Glutamatergic neuron (in vitro differentiated cells): ENCODE results near the gene CERS6. TPM values are rescaled to one million over a fixed set of nuclear protein-coding genes. Genes with fewer than 3 reads are reported as not detected.
A peak's percentile ranks its signal among the peaks of the same experiment; 100 is the strongest.

Experiments
- DNase-seq: peaks from one replicate; pipeline ENCODE4 v3.0.0; 2022
- H3K27ac Mint-ChIP-seq: one replicate; pipeline ENCODE4 v1.8.0; 2020; ENCODE audit warnings: mild to moderate bottlenecking, mixed read lengths, inconsistent platforms; ENCODE audit not compliant: unreplicated experiment
- H3K27me3 Mint-ChIP-seq: one replicate; pipeline ENCODE4 v1.8.0; 2020; ENCODE audit warnings: mild to moderate bottlenecking, moderate library complexity, mixed read lengths, inconsistent platforms; ENCODE audit not compliant: unreplicated experiment
- H3K36me3 Mint-ChIP-seq: one replicate; pipeline ENCODE4 v1.8.0; 2020; ENCODE audit warnings: mild to moderate bottlenecking, mixed read lengths, inconsistent platforms; ENCODE audit not compliant: unreplicated experiment
- H3K4me1 Mint-ChIP-seq: one replicate; pipeline ENCODE4 v1.8.0; 2020; ENCODE audit warnings: mild to moderate bottlenecking, low read depth, mixed read lengths, inconsistent platforms; ENCODE audit not compliant: unreplicated experiment
- H3K4me3 Mint-ChIP-seq: one replicate; pipeline ENCODE4 v1.8.0; 2020; ENCODE audit warnings: mild to moderate bottlenecking, mixed read lengths, inconsistent platforms; ENCODE audit not compliant: unreplicated experiment
- H3K9me3 Mint-ChIP-seq: one replicate; pipeline ENCODE4 v1.8.0; 2020; ENCODE audit warnings: mild to moderate bottlenecking, moderate library complexity, mixed read lengths, inconsistent platforms; ENCODE audit not compliant: unreplicated experiment
- total RNA-seq: library from RNA; stranded (reverse); fragmentation: NEBNext Ultra II Directional; extraction: Animal tissue kit (Norgen Biotek cat#: 25700); gene quantifications from one replicate; pipeline ENCODE4 v1.2.1, GENCODE V29; 2021; ENCODE audit not compliant: unreplicated experiment
- TF ChIP-seq, protein P1 (sequence below): fragments of 200-600 bp; sonication (generic); IDR thresholded peaks from one replicate; pipeline ENCODE4 v1.5.0; 2021; ENCODE audit not compliant: partially characterized antibody, unreplicated experiment

Gene CERS6
- total RNA-seq, 1 donor from 2014 or later: 143 TPM

DNA sequence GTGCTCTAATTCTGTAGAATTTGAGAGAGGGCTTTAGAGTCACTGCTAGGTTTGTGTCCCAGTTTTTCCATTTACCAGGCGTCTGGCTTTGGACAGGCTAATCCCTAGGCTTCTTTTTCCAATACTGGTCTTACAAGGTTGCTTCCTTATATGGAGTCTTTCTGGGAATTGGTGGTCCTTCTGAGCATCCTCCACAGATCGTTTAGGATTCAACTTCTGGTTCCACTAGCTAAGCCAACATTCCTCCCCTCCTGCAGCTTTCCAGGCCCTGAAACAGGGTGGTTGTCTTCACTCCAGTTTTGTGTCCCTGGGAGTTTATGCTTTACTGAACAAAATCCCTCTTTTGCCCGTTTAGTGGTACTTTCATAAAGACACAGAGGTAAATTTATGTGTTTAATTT is 170.6 kb downstream of the CERS6 start:
- Mint-ChIP-seq H3K4me1 (peaks cover 32% of the 10 kb centered on the region), H3K27me3 (no peaks in the 10 kb centered on the region), H3K4me3 (no peak overlapping the region), H3K9me3 (peaks cover 4% of the 10 kb centered on the region), H3K27ac (peak overlapping the region; percentile 82), H3K36me3 (no peaks in the 10 kb centered on the region)
- TF ChIP-seq, protein P1, sequence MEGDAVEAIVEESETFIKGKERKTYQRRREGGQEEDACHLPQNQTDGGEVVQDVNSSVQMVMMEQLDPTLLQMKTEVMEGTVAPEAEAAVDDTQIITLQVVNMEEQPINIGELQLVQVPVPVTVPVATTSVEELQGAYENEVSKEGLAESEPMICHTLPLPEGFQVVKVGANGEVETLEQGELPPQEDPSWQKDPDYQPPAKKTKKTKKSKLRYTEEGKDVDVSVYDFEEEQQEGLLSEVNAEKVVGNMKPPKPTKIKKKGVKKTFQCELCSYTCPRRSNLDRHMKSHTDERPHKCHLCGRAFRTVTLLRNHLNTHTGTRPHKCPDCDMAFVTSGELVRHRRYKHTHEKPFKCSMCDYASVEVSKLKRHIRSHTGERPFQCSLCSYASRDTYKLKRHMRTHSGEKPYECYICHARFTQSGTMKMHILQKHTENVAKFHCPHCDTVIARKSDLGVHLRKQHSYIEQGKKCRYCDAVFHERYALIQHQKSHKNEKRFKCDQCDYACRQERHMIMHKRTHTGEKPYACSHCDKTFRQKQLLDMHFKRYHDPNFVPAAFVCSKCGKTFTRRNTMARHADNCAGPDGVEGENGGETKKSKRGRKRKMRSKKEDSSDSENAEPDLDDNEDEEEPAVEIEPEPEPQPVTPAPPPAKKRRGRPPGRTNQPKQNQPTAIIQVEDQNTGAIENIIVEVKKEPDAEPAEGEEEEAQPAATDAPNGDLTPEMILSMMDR: no peak
- no peak for DNase-seq

DNA sequence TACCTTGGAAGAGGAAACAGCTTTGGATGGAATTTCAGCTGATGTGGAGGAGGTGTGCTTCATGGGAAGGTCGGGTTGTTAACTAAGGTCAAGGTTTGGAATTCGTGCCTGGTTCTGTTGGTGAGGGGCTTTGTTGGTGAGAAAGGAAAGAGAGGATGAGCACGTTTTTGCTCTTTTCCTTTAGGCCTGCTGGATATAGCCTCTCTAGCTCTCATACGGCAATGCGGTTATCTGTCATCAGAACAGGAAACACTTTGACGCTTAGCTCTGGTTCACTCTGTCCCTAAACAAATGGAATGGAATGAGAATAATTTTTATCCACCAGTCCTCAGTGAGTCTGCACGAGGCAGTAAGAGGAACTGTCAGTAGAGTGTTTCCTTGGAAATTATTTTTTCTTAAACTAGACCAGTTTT is 176.6 kb downstream of the CERS6 start:
- TF ChIP-seq, protein P1: no peak
- H3K27ac Mint-ChIP-seq: peak overlapping the region; percentile 64
- H3K9me3 Mint-ChIP-seq: peaks cover 4% of the 10 kb centered on the region
- H3K4me3 Mint-ChIP-seq: peak overlapping the region; percentile 7
- peaks cover 33% of the 10 kb centered on the region for H3K4me1 Mint-ChIP-seq
- no peaks in the 10 kb centered on the region for H3K36me3 Mint-ChIP-seq
- DNase-seq: no peak
- peaks cover 4% of the 10 kb centered on the region for H3K27me3 Mint-ChIP-seq

DNA sequence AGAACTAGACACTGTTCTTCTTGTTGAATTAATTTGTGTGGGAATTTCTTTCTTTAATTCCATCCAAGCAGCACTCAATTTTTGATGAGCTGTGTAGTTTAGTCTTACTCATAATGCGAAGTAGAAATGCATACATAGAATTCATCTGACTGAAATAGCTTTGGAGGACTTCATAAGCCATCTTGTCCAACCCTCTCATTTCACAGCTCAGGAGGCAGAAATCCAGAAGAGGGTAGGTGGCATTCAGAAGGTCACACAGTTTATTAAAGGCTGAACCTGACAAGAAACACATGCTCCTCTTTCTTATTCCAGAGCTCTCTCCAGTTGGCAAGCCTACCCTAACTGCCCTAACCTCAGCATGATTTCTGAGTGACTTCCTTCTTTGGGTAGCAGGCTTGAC is 177.1 kb downstream of the CERS6 start:
- Mint-ChIP-seq H3K4me3 (no peak overlapping the region), H3K27ac (no peak overlapping the region), H3K27me3 (peaks cover 4% of the 10 kb centered on the region), H3K4me1 (peaks cover 30% of the 10 kb centered on the region), H3K36me3 (no peaks in the 10 kb centered on the region), H3K9me3 (peaks cover 4% of the 10 kb centered on the region)
- DNase-seq: no peak
- TF ChIP-seq, protein P1: no peak

DNA sequence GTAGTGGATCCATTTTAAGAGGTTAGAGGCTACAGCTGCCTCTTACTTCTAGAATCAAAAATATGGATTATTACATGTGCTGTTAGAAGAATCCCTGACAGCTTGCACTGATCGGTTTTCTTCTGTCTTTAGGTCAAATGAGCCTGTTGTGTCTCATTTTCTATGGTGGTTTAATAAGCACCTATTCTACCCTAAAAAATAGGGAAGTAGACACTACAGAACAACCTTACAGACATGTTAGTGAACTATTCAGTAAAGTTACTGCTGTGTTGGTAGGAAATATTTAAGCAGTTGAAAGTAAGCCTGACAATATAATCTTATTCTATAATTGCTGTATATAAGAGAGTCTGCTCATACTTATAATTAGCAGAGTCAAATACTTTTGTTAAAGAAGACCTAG is 177.8 kb downstream of the CERS6 start:
- H3K4me1 Mint-ChIP-seq: peaks cover 34% of the 10 kb centered on the region
- H3K27ac Mint-ChIP-seq: no peak overlapping the region

DNA sequence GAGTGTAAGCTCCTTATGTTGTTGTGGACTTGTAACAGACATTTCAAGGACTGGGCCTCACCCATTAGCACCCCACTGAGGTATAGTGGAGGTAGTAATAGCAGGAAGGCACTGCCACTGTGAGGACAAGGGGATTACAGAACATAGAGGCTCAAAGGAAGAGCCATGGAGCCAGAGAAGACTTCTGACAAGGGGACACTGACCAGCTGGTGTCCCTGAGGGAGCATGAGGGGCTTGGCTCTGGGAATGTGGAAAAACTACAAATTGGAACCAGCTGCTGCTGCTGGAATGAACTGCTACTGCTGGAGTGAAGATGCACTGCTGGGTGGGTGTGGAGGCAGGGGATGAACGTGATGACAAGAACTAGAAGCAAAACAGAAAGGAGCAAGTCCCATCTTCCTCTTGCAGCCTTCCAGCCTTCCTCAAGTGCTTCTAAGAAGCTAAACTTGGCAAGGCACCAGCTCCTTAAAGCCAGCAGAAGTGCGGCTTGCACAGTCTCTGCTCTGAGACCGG is 179.0 kb downstream of the CERS6 start:
- H3K36me3 Mint-ChIP-seq: no peaks in the 10 kb centered on the region
- H3K4me3 Mint-ChIP-seq: no peak overlapping the region
- DNase-seq: no peak
- TF ChIP-seq, protein P1: no peak
- H3K9me3 Mint-ChIP-seq: peaks cover 2% of the 10 kb centered on the region
- H3K4me1 Mint-ChIP-seq: peaks cover 41% of the 10 kb centered on the region
- H3K27ac Mint-ChIP-seq: peak overlapping the region; percentile 29
- peaks cover 4% of the 10 kb centered on the region for H3K27me3 Mint-ChIP-seq

More for the DNA sequence above, 177.8 kb downstream of the CERS6 start:
- no peak overlapping the region for H3K4me3 Mint-ChIP-seq
- TF ChIP-seq, protein P1: no peak
- peaks cover 4% of the 10 kb centered on the region for H3K9me3 Mint-ChIP-seq
- H3K36me3 Mint-ChIP-seq: no peaks in the 10 kb centered on the region
- peaks cover 4% of the 10 kb centered on the region for H3K27me3 Mint-ChIP-seq
- DNase-seq: no peak
